ENCODE data around the gene SLC9B1. TPM values are rescaled to one million over a fixed set of nuclear protein-coding genes. Genes with fewer than 3 reads are reported as not detected.

SLC9B1 gene
- total and polyA plus RNA-seq, 7 experiments from 2014 or later, result 1.4 to 7.2 (median 3.4) TPM

Other genes with a start within 250 kb of the SLC9B1 start
- gene UBE2D3, start 192.2 kb downstream of the SLC9B1 start, total RNA-seq, result 100 to 1,000 TPM; 339 to 556 (median 413) TPM
- gene UBE2D3, start 192.2 kb downstream of the SLC9B1 start, polyA plus RNA-seq, result 100 to 1,000 TPM; 314 to 460 TPM
- gene CISD2, start 150.7 kb downstream of the SLC9B1 start, total RNA-seq, result 10 to 100 TPM; 11.4 to 50.3 (median 13.4) TPM
- gene CISD2, start 150.7 kb downstream of the SLC9B1 start, polyA plus RNA-seq, result 10 to 100 TPM; 14.6 to 26.0 TPM
- 10 to 100 TPM; 15.9 to 26.3 (median 20.1) TPM for gene SLC9B2, start 57.1 kb upstream of the SLC9B1 start, total RNA-seq
- 10 to 100 TPM; 12.7 to 14.4 TPM for gene SLC9B2, start 57.1 kb upstream of the SLC9B1 start, polyA plus RNA-seq
- 10 to 100 TPM in 4 of 5 experiments, 1 to 10 TPM in 1; 8.4 to 21.9 (median 18.5) TPM for gene BDH2, start 80.1 kb upstream of the SLC9B1 start, total RNA-seq
- gene BDH2, start 80.1 kb upstream of the SLC9B1 start, polyA plus RNA-seq, result 10 to 100 TPM; 33.3 to 41.0 TPM
- 10 to 100 TPM in 1 of 5 experiments, 1 to 10 TPM in 4; 1.1 to 35.8 (median 1.5) TPM for gene CENPE, start 178.6 kb upstream of the SLC9B1 start, total RNA-seq
- under 1 TPM; 0.10 to 0.28 TPM for gene CENPE, start 178.6 kb upstream of the SLC9B1 start, polyA plus RNA-seq